Panc1 (cell line): ENCODE results near the gene AEBP1. TPM values are rescaled to one million over a fixed set of nuclear protein-coding genes. Genes with fewer than 3 reads are reported as not detected.
A peak's percentile ranks its signal among the peaks of the same experiment; 100 is the strongest.

Source experiments
- ATAC-seq: fragments of 200-7000 bp; cut with Tn5 transposase; 2 replicates; pipeline ENCODE4 v1.9.1; 2020; ENCODE audit warnings: mild to moderate bottlenecking, moderate library complexity
- BruUV-seq: library from RNA; stranded (reverse); fragments of 400-500 nt; replicated peaks from 2 replicates; lab custom pipeline; 2021; lab: Mats Ljungman, UMichigan
- CTCF ChIA-PET: fragments of 300-600 bp; sonication (Branson Sonifier 250); formaldehyde crosslinking; loops from one replicate; lab custom pipeline; 2022; ENCODE audit warnings: antibody characterized with exemption; lab: Charles Lee
- POLR2A ChIA-PET: fragments of 300-600 bp; sonication (Branson Sonifier 250); formaldehyde crosslinking; loops from one replicate; lab custom pipeline; 2022; ENCODE audit warnings: antibody characterized with exemption; lab: Charles Lee
- DNase-seq: peaks from one replicate; pipeline ENCODE4 v3.0.0-alpha.2; 2010; ENCODE audit warnings: low read depth, low spot score
- H3K27ac ChIP-seq: 2 replicates; pipeline ENCODE4 v1.5.1; 2011; ENCODE audit warnings: mild to moderate bottlenecking, low read length, inconsistent platforms
- H3K27me3 ChIP-seq: fragments of 200-500 bp; sonication (Bioruptor generic); 2 replicates; pipeline ENCODE4 v1.6.0; 2014; ENCODE audit warnings: low read length, inconsistent platforms; ENCODE audit not compliant: control insufficient read depth, insufficient read depth
- H3K36me3 ChIP-seq: fragments of 200-500 bp; sonication (Bioruptor generic); 2 replicates; pipeline ENCODE4 v1.5.1; 2014; ENCODE audit warnings: inconsistent platforms, mild to moderate bottlenecking, low read length, moderate library complexity; ENCODE audit not compliant: control insufficient read depth, insufficient read depth
- H3K4me1 ChIP-seq: 2 replicates; pipeline ENCODE4 v1.5.1; 2011; ENCODE audit warnings: inconsistent platforms, mild to moderate bottlenecking, low read length, moderate library complexity; ENCODE audit not compliant: control insufficient read depth, insufficient read depth
- H3K4me3 ChIP-seq, 2 experiments: 2 replicates each; pipeline ENCODE4 v1.5.1; 2011 to 2012; ENCODE audit warnings: low read depth in 2 of 2, low read length in 2 of 2, mild to moderate bottlenecking in 2 of 2, inconsistent platforms in 1 of 2, moderate library complexity in 1 of 2
- H3K9me3 ChIP-seq: fragments of 200-500 bp; sonication (Bioruptor generic); 2 replicates; pipeline ENCODE4 v1.5.1; 2014; ENCODE audit warnings: low read depth, mild to moderate bottlenecking, inconsistent platforms, low read length, moderate library complexity; ENCODE audit not compliant: control insufficient read depth, insufficient read depth
- POLR2AphosphoS5 ChIP-seq: IDR thresholded peaks from 2 replicates; pipeline ENCODE4 v1.6.1; 2012; ENCODE audit warnings: mild to moderate bottlenecking, low read depth, low read length, moderate library complexity
- SIN3A ChIP-seq: IDR thresholded peaks from 2 replicates; pipeline ENCODE4 v1.6.1; 2012; ENCODE audit warnings: low read depth, mild to moderate bottlenecking, low read length, moderate library complexity, borderline replicate concordance; ENCODE audit not compliant: insufficient read depth
- TCF7L2 ChIP-seq: IDR thresholded peaks from 2 replicates; pipeline ENCODE4 v1.6.1; 2011; ENCODE audit warnings: mild to moderate bottlenecking, low read depth, low read length, inconsistent platforms
- in situ Hi-C: cut with HindIII; loops from 2 replicates; pipeline ENCODE4 v1.10.0; 2016; ENCODE audit warnings: low sequenced_read_pairs, low pct_unique_long_range_greater_than_20kb
- intact Hi-C: fragments of 100-400 bp; cut with micrococcal nuclease; formaldehyde crosslinking; loops from one replicate; pipeline ENCODE4 v1.10.0; 2022; ENCODE audit not compliant: unreplicated experiment
- total RNA-seq: library from RNA; stranded (reverse); gene quantifications from one replicate; pipeline ENCODE4 v1.2.1, GENCODE V29; 2021; ENCODE audit not compliant: unreplicated experiment
- TF ChIP-seq, protein P1 (sequence below): fragments of 450-650 bp; IDR thresholded peaks from 2 replicates; pipeline ENCODE4 v1.5.1; 2017; ENCODE audit warnings: mild to moderate bottlenecking
- TF ChIP-seq, protein P2 (sequence below), 2 experiments: IDR thresholded peaks; 2 replicates each; pipeline ENCODE4 v1.6.1; 2011 to 2012; ENCODE audit warnings: low read depth in 2 of 2, control low read depth in 1 of 2, low read length in 1 of 2, mild to moderate bottlenecking in 1 of 2, moderate library complexity in 1 of 2; ENCODE audit not compliant: insufficient read depth in 1 of 2

The AEBP1 gene
- total RNA-seq, 1 experiment from 2014 or later = 0.62 TPM

DNA sequence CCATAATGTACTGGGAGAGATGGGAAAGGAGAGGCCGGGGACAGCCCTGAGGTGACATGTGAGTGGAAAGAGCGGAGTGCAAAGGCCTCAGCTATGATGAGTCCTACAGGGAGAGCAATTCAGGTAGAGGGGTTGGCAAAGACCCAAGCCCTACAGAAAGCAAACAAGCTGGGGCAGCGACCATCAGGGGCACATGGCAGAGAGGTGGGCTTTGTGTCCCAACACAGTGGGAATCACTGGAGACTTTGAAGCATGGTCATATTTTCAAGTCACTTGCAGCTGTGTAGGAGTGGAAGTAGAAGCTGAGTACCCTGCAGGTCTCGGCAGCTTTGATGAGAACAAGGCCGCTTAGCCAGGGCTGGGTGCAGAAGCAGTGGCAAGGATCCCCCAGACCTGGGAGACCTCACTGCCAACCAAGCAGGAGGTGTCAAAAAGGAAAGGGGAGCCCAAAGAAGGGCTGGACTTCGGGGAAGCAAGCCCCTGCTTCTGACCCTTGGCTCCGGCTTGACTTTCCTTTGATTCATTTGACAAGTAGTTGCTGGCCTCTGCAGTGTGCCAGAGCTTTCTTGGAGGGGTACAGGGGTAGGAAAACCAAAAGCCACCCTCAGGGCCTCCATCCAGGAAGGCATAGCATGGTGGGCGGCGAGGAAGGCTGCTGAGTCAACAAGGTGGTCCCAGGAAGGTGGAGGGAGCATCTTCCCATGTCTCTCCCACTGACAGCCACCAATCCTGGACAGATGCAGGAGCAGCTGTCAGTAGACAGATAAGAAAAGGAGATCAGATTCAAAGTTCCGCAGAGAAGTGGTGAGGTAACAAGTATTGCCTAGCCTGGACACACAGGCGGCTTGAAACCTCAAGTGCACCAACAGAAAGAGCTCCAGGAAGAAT, 36.8 kb upstream of the AEBP1 start:
- Histone ChIP-seq H3K36me3 (no peaks in the 10 kb centered on the region), H3K9me3 (no peaks in the 10 kb centered on the region), H3K4me1 (peaks cover 11% of the 10 kb centered on the region), H3K4me3 (no peak overlapping the region), H3K27me3 (no peaks in the 10 kb centered on the region), H3K27ac (no peak overlapping the region)
- ATAC-seq = 0 out of 2 replicates have a peak, but pooled peaks have one; percentile 8
- TF ChIP-seq POLR2AphosphoS5 (peak; percentile 10), SIN3A (0 out of 2 replicates have a peak, but pooled peaks have one; percentile 42), TCF7L2 (no peak)
- TF ChIP-seq, protein P1, sequence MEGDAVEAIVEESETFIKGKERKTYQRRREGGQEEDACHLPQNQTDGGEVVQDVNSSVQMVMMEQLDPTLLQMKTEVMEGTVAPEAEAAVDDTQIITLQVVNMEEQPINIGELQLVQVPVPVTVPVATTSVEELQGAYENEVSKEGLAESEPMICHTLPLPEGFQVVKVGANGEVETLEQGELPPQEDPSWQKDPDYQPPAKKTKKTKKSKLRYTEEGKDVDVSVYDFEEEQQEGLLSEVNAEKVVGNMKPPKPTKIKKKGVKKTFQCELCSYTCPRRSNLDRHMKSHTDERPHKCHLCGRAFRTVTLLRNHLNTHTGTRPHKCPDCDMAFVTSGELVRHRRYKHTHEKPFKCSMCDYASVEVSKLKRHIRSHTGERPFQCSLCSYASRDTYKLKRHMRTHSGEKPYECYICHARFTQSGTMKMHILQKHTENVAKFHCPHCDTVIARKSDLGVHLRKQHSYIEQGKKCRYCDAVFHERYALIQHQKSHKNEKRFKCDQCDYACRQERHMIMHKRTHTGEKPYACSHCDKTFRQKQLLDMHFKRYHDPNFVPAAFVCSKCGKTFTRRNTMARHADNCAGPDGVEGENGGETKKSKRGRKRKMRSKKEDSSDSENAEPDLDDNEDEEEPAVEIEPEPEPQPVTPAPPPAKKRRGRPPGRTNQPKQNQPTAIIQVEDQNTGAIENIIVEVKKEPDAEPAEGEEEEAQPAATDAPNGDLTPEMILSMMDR = no peak
- in situ Hi-C loops (no loop called here), intact Hi-C loops (no loop called here)
- ChIA-PET CTCF (interaction anchor here (1.0 kb wide), 1 partner anchor 47 kb away, joined by 3 read pairs; no protein-coding TSS in a partner anchor), POLR2A (interaction anchor here (0.5 kb wide), 1 partner anchor 160 kb away, joined by 4 read pairs; no protein-coding TSS in a partner anchor)
- DNase-seq = no peak
- no TSS peak for BruUV-seq

DNA sequence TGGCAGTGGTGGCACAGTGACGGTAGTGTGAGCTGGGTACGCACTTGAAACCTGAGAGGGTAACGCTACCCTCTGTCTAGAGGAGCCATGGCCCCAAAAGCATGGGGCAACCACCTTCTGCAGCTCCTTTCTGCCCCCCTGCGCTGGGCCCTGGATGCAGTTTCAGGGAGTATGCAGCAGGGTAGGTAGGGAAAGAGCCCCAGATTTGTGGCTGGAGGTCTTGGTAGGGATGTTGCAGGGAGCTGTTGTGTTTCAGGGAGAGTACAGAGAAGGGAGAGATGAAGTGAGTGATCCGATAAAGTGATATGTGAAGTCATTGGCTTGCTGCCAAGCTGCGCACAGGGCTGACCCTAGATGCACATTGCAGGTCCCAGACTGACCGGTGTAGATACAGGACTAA, 36.1 kb upstream of the AEBP1 start:
- Histone ChIP-seq H3K4me1 (peaks cover 10% of the 10 kb centered on the region), H3K27ac (no peak overlapping the region), H3K27me3 (no peaks in the 10 kb centered on the region), H3K36me3 (no peaks in the 10 kb centered on the region), H3K4me3 (no peak overlapping the region), H3K9me3 (no peaks in the 10 kb centered on the region)
- no TSS peak for BruUV-seq
- intact Hi-C loops = no loop called here
- TF ChIP-seq TCF7L2 (no peak), SIN3A (no peak), POLR2AphosphoS5 (no peak; the same call in 1 of the 2 replicates)
- TF ChIP-seq, protein P2, sequence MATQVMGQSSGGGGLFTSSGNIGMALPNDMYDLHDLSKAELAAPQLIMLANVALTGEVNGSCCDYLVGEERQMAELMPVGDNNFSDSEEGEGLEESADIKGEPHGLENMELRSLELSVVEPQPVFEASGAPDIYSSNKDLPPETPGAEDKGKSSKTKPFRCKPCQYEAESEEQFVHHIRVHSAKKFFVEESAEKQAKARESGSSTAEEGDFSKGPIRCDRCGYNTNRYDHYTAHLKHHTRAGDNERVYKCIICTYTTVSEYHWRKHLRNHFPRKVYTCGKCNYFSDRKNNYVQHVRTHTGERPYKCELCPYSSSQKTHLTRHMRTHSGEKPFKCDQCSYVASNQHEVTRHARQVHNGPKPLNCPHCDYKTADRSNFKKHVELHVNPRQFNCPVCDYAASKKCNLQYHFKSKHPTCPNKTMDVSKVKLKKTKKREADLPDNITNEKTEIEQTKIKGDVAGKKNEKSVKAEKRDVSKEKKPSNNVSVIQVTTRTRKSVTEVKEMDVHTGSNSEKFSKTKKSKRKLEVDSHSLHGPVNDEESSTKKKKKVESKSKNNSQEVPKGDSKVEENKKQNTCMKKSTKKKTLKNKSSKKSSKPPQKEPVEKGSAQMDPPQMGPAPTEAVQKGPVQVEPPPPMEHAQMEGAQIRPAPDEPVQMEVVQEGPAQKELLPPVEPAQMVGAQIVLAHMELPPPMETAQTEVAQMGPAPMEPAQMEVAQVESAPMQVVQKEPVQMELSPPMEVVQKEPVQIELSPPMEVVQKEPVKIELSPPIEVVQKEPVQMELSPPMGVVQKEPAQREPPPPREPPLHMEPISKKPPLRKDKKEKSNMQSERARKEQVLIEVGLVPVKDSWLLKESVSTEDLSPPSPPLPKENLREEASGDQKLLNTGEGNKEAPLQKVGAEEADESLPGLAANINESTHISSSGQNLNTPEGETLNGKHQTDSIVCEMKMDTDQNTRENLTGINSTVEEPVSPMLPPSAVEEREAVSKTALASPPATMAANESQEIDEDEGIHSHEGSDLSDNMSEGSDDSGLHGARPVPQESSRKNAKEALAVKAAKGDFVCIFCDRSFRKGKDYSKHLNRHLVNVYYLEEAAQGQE (IDR thresholded peaks at IDR 0.05; ENCODE audit: insufficient read depth in 1 of 2, low read depth in 2 of 2, low read length in 1 of 2) = no peak
- TF ChIP-seq, protein P1 = no peak
- no peak for DNase-seq
- no peak for ATAC-seq
- POLR2A ChIA-PET = no interaction called here
- CTCF ChIA-PET = interaction anchor here (1.0 kb wide), 1 partner anchor 48 kb away, joined by 3 read pairs; no protein-coding TSS in a partner anchor
- in situ Hi-C loops = no loop called here
